CD4-positive, alpha-beta memory T cell (primary cell): Measurements from ENCODE around the gene NIT1. TPM values are rescaled to one million over a fixed set of nuclear protein-coding genes. Genes with fewer than 3 reads are reported as not detected.
A peak's percentile ranks its signal among the peaks of the same experiment; 100 is the strongest.

Source experiments
- CTCF ChIA-PET: fragments of 350-600 bp; sonication (Branson Sonifier 250); formaldehyde crosslinking; loops from one replicate; lab custom pipeline; 2021; ENCODE audit warnings: inconsistent platforms; ENCODE audit not compliant: partially characterized antibody; lab: Charles Lee
- POLR2A ChIA-PET: fragments of 350-600 bp; sonication (Branson Sonifier 250); formaldehyde crosslinking; loops from one replicate; lab custom pipeline; 2021; ENCODE audit not compliant: partially characterized antibody; lab: Charles Lee
- DNase-seq, 5 donors: peaks; one replicate each; pipeline versions ENCODE4 v3.0.0 to v3.0.0-alpha.2; 2020 to 2022; ENCODE audit warnings: mixed read lengths in 1 of 5
- H3K27ac ChIP-seq: one replicate; pipeline ENCODE4 v1.7.0; 2013; ENCODE audit warnings: low read depth, low read length
- H3K27me3 ChIP-seq: 2 replicates; pipeline ENCODE4 v1.7.0; 2013; ENCODE audit warnings: mild to moderate bottlenecking, low read length, moderate library complexity; ENCODE audit not compliant: insufficient read depth
- H3K36me3 ChIP-seq: 2 replicates; pipeline ENCODE4 v1.7.0; 2013; ENCODE audit warnings: mild to moderate bottlenecking, low read length, moderate library complexity; ENCODE audit not compliant: insufficient read depth
- H3K4me1 ChIP-seq: 2 replicates; pipeline ENCODE4 v1.7.0; 2013; ENCODE audit warnings: mild to moderate bottlenecking, low read length, moderate library complexity; ENCODE audit not compliant: insufficient read depth
- H3K4me3 ChIP-seq, 2 donors: one replicate each; pipeline ENCODE4 v1.7.0; 2013; ENCODE audit warnings: low read length in 2 of 2, mild to moderate bottlenecking in 1 of 2
- H3K9me3 ChIP-seq, 2 donors: one replicate each; pipeline ENCODE4 v1.7.0; 2013; ENCODE audit warnings: low read length in 2 of 2, control low read depth in 1 of 2; ENCODE audit not compliant: control insufficient read depth in 1 of 2
- H3K27ac Mint-ChIP-seq, 7 donors: one replicate each; pipeline ENCODE4 v1.8.0; 2020 to 2021; ENCODE audit warnings: mixed read lengths in 7 of 7, mild to moderate bottlenecking in 6 of 7, inconsistent platforms in 3 of 7, moderate library complexity in 3 of 7
- H3K27me3 Mint-ChIP-seq, 2 donors: one replicate each; pipeline ENCODE4 v1.8.0; 2020 to 2021; ENCODE audit warnings: mixed read lengths in 2 of 2
- H3K36me3 Mint-ChIP-seq, 2 donors: one replicate each; pipeline ENCODE4 v1.8.0; 2020 to 2021; ENCODE audit warnings: mixed read lengths in 2 of 2, inconsistent platforms in 1 of 2, mild to moderate bottlenecking in 1 of 2
- H3K4me1 Mint-ChIP-seq, 4 donors: one replicate each; pipeline ENCODE4 v1.8.0; 2020 to 2021; ENCODE audit warnings: mixed read lengths in 4 of 4, mild to moderate bottlenecking in 1 of 4
- H3K4me3 Mint-ChIP-seq, 8 donors: one replicate each; pipeline ENCODE4 v1.8.0; 2020 to 2021; ENCODE audit warnings: mixed read lengths in 8 of 8, mild to moderate bottlenecking in 7 of 8, moderate library complexity in 6 of 8, inconsistent platforms in 3 of 8
- H3K9me3 Mint-ChIP-seq, 8 donors: one replicate each; pipeline ENCODE4 v1.8.0; 2020 to 2021; ENCODE audit warnings: mixed read lengths in 8 of 8, mild to moderate bottlenecking in 5 of 8, inconsistent platforms in 3 of 8, moderate library complexity in 1 of 8
- intact Hi-C: fragments of 100-400 bp; cut with micrococcal nuclease; formaldehyde crosslinking; loops from one replicate; pipeline ENCODE4 v1.15.1; 2023
- polyA plus RNA-seq, 2 donors: library from polyadenylated mRNA; unstranded; fragments of 300-500 nt; fragmentation: Illumina TruSeq; gene quantifications; one replicate each; pipeline ENCODE4 v1.2.3, GENCODE V29; 2021
- total RNA-seq, 2 experiments: library from RNA; stranded (reverse); gene quantifications; one replicate each; pipeline ENCODE4 v1.2.3, GENCODE V29; 2021

The NIT1 gene
- total and polyA plus RNA-seq, 4 experiments from 2014 or later = 17.5 to 50.5 (median 35.2) TPM

DNA sequence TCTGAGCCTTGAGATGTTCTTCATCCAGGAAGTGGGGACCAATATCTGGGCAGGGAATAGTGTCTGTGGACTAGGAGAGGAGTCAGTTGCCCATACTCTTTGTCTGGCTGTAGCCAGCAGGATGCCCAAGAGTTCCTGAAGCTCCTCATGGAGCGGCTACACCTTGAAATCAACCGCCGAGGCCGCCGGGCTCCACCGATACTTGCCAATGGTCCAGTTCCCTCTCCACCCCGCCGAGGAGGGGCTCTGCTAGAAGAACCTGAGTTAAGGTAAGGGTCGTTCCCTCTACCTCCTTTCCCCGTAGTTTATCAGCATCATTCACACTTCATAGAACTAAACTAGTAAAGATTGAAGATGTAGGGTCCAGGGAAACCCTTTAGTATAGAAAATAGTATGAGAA lies 44.9 kb downstream of the NIT1 start:
- intact Hi-C loops = no loop called here
- H3K27me3 ChIP-seq = no peaks in the 10 kb centered on the region
- H3K36me3 ChIP-seq = peaks cover 19% of the 10 kb centered on the region
- Mint-ChIP-seq H3K4me1 (peaks cover 37 to 90% (median 61%) of the 10 kb centered on the region in 4 donors), H3K4me3 (peak overlapping the region in 3 of 8 donors; percentile 4 to 53 (median 33)), H3K36me3 (peaks cover 18 to 49% of the 10 kb centered on the region in 2 donors), H3K27me3 (no peaks in the 10 kb centered on the region), H3K9me3 (peaks cover 0 to 3% (median 0%) of the 10 kb centered on the region in 8 donors), H3K27ac (peak overlapping the region; percentile 54 to 100 (median 91))
- H3K4me3 ChIP-seq = no peak overlapping the region
- no peak for DNase-seq
- H3K9me3 ChIP-seq = no peaks in the 10 kb centered on the region
- CTCF ChIA-PET = interaction anchor here (0.6 to 2.5 kb wide), 3 partner anchors 17 to 63 kb away, joined by 4 to 12 read pairs (median 4); partner anchors contain the start of gene TOMM40L
- H3K4me1 ChIP-seq = peaks cover 55% of the 10 kb centered on the region
- H3K27ac ChIP-seq = no peak overlapping the region
- POLR2A ChIA-PET = interaction anchor here (0.7 to 2.6 kb wide), 6 partner anchors 8 to 39 kb away, joined by 3 to 16 read pairs (median 4); partner anchors contain the start of genes B4GALT3, NDUFS2 and UFC1

GRCh38 chr1:161163793-161164192 lies 45.9 kb downstream of the NIT1 start:
- Mint-ChIP-seq H3K36me3 (peaks cover 14 to 40% of the 10 kb centered on the region in 2 donors), H3K9me3 (peaks cover 0 to 3% (median 0%) of the 10 kb centered on the region in 8 donors), H3K27me3 (no peaks in the 10 kb centered on the region), H3K4me3 (peak overlapping the region in 3 of 8 donors; percentile 18 to 55 (median 46)), H3K4me1 (peaks cover 35 to 87% (median 57%) of the 10 kb centered on the region in 4 donors), H3K27ac (peak overlapping the region; percentile 73 to 100 (median 99))
- no peak overlapping the region for H3K4me3 ChIP-seq
- no peaks in the 10 kb centered on the region for H3K9me3 ChIP-seq
- ChIA-PET POLR2A (interaction anchor here (1.3 to 3.8 kb wide), 2 partner anchors 10 to 18 kb away, joined by 3 to 67 read pairs; partner anchors contain the start of gene UFC1), CTCF (interaction anchor here (2.9 to 8.2 kb wide), 4 partner anchors 10 to 39 kb away, joined by 29 to 115 read pairs (median 72); partner anchors contain the start of genes NDUFS2 and UFC1)
- no peaks in the 10 kb centered on the region for H3K27me3 ChIP-seq
- H3K27ac ChIP-seq = no peak overlapping the region
- peaks cover 54% of the 10 kb centered on the region for H3K4me1 ChIP-seq
- intact Hi-C loops = no loop called here
- peaks cover 19% of the 10 kb centered on the region for H3K36me3 ChIP-seq
- DNase-seq = no peak

GRCh38 chr1:161164901-161165610 lies 47.2 kb downstream of the NIT1 start:
- peaks cover 0 to 2% (median 0%) of the 10 kb centered on the region in 8 donors for H3K9me3 Mint-ChIP-seq
- Histone ChIP-seq H3K9me3 (no peaks in the 10 kb centered on the region), H3K4me1 (peaks cover 47% of the 10 kb centered on the region), H3K27me3 (no peaks in the 10 kb centered on the region), H3K4me3 (peak overlapping the region; percentile 73 to 77), H3K27ac (peak overlapping the region; percentile 83), H3K36me3 (peaks cover 26% of the 10 kb centered on the region)
- peak overlapping the region; percentile 61 to 96 (median 94) for H3K4me3 Mint-ChIP-seq
- H3K27ac Mint-ChIP-seq = peak overlapping the region; percentile 96 to 100 (median 100)
- no peaks in the 10 kb centered on the region for H3K27me3 Mint-ChIP-seq
- peaks cover 17 to 41% of the 10 kb centered on the region in 2 donors for H3K36me3 Mint-ChIP-seq
- no peak for DNase-seq
- intact Hi-C loops = loop anchor here (5.0 kb wide), 1 partner anchor 118 kb away; the partner anchor contains the start of gene USF1
- CTCF ChIA-PET = interaction anchor here (0.6 to 8.2 kb wide), 26 partner anchors 8 to 594 kb away, joined by 3 to 115 read pairs (median 8); partner anchors contain the start of genes APOA2, B4GALT3, DEDD and NDUFS2
- POLR2A ChIA-PET = interaction anchor here (0.9 to 7.3 kb wide), 26 partner anchors 8 to 225 kb away, joined by 3 to 132 read pairs (median 9); partner anchors contain the start of genes ARHGAP30, B4GALT3, DEDD and KLHDC9
- H3K4me1 Mint-ChIP-seq = peaks cover 30 to 81% (median 51%) of the 10 kb centered on the region in 4 donors

DNA sequence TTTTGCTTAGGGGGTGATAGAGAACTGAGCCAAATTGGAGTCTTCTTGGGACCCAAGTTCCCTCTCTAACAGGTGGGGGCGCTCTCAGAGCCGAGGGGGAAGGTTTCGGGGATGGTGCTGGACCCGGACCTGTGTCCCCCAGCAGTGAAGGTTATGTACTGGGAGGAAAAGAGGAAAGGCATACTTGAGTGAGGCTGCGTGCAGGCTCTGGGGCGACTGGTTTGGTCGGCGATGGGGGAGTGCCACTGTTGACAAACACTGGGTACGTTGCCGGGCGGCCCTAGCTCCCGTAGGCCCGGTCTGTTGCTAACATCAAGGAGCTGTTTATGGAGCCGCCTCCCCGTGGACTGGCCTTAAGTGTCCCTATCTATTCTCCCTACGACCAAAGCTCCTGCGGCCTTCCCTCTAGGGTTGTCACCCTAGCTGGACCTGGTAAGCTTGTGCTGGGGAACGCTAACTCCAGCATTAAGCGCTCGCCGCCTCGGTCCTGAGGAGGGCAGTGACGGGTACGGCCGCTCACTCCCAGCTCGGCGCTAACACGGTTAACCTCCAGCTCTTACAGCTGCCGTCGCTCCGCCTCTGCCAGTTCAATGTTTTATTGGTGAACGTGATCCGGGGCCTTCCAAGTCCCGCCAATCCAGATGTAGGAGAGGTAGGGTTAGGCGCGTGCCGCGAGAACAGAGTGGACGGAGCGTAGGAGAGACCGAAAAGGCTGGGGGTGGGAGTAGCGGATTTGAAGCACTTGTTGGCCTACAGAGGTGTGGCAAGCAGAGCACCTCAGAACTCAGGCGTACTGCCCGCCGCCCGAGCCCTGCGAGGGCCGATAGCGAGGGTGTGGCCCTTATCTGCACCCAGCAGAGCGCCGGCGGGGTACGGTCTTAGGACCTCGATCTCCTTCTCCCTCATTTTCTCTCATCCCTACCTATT lies 48.1 kb downstream of the NIT1 start, which contains the start of gene PPOX:
TSS of gene PPOX (plus strand) at position 685 of the 927 bp plus-strand sequence. CDS start 422 bp downstream, outside the sequence.
- H3K27me3 Mint-ChIP-seq = no peaks in the 10 kb centered on the region
- ChIA-PET CTCF (interaction anchor here (0.6 to 8.2 kb wide), 29 partner anchors 9 to 216 kb away, joined by 3 to 115 read pairs (median 6); partner anchors contain the start of genes APOA2, B4GALT3, CFAP126 and DEDD), POLR2A (interaction anchor here (0.8 to 7.3 kb wide), 32 partner anchors 9 to 224 kb away, joined by 3 to 132 read pairs (median 5); partner anchors contain the start of genes ARHGAP30, B4GALT3, DEDD and KLHDC9)
- Histone ChIP-seq H3K4me3 (peak within 1 kb of the TSS; percentile 73 to 77), H3K4me1 (peaks cover 37% of the 10 kb centered on the region), H3K36me3 (peaks cover 34% of the 10 kb centered on the region), H3K27ac (peak within 1 kb of the TSS; percentile 83), H3K27me3 (no peaks in the 10 kb centered on the region), H3K9me3 (no peaks in the 10 kb centered on the region)
- intact Hi-C loops = loop anchor here (1.0 to 5.0 kb wide), 6 partner anchors 11 to 119 kb away; partner anchors contain the start of genes B4GALT3, DEDD, NDUFS2 and USF1
- peaks cover 0 to 2% (median 0%) of the 10 kb centered on the region in 8 donors for H3K9me3 Mint-ChIP-seq
- DNase-seq = peak; percentile 95 to 98 (median 96)
- H3K4me1 Mint-ChIP-seq = peaks cover 25 to 75% (median 45%) of the 10 kb centered on the region in 4 donors
- peaks cover 20 to 45% of the 10 kb centered on the region in 2 donors for H3K36me3 Mint-ChIP-seq
- peak within 1 kb of the TSS; percentile 96 to 100 (median 100) for H3K27ac Mint-ChIP-seq
- H3K4me3 Mint-ChIP-seq = peak within 1 kb of the TSS; percentile 89 to 96 (median 94)

GRCh38 chr1:161166669-161167548 lies 49.0 kb downstream of the NIT1 start:
- Histone ChIP-seq H3K27ac (peak overlapping the region; percentile 83), H3K4me1 (peaks cover 29% of the 10 kb centered on the region), H3K27me3 (no peaks in the 10 kb centered on the region), H3K9me3 (no peaks in the 10 kb centered on the region), H3K36me3 (peaks cover 42% of the 10 kb centered on the region), H3K4me3 (peak overlapping the region; percentile 50 to 77)
- H3K36me3 Mint-ChIP-seq = peaks cover 25 to 48% of the 10 kb centered on the region in 2 donors
- ChIA-PET POLR2A (interaction anchor here (0.8 to 7.3 kb wide), 28 partner anchors 9 to 223 kb away, joined by 3 to 132 read pairs (median 6); partner anchors contain the start of genes B4GALT3, DEDD, KLHDC9 and NDUFS2), CTCF (interaction anchor here (1.0 to 8.2 kb wide), 21 partner anchors 9 to 216 kb away, joined by 3 to 115 read pairs (median 9); partner anchors contain the start of genes B4GALT3, CFAP126, DEDD and NDUFS2)
- H3K27ac Mint-ChIP-seq = peak overlapping the region; percentile 96 to 100 (median 100)
- peak overlapping the region; percentile 89 to 96 (median 94) for H3K4me3 Mint-ChIP-seq
- peaks cover 17 to 72% (median 39%) of the 10 kb centered on the region in 4 donors for H3K4me1 Mint-ChIP-seq
- DNase-seq = no peak
- intact Hi-C loops = loop anchor here (1.0 to 5.0 kb wide), 6 partner anchors 10 to 120 kb away; partner anchors contain the start of genes B4GALT3, DEDD, NDUFS2 and USF1
- H3K27me3 Mint-ChIP-seq = no peaks in the 10 kb centered on the region
- peaks cover 0 to 2% (median 0%) of the 10 kb centered on the region in 8 donors for H3K9me3 Mint-ChIP-seq
